HepG2 (cell line): ENCODE results near the gene UQCR11. TPM values are rescaled to one million over a fixed set of nuclear protein-coding genes. Genes with fewer than 3 reads are reported as not detected.

ENCODE experiments used
- FOXA3 ChIP-seq: IDR thresholded peaks from 2 replicates; pipeline ENCODE4 v1.6.1; 2016; ENCODE audit warnings: missing genetic modification reagents, missing compliant biosample characterization
- FOXC1 ChIP-seq: sonication (generic); formaldehyde crosslinking; IDR thresholded peaks from 2 replicates; pipeline ENCODE4 v1.8.0; 2022; ENCODE audit warnings: mild to moderate bottlenecking, missing genetic modification reagents, borderline replicate concordance
- GABPA ChIP-seq, 2 experiments: IDR thresholded peaks; 2 replicates each; pipeline ENCODE4 v1.6.1; 2011 to 2016; ENCODE audit warnings: low read depth in 2 of 2, low read length in 1 of 2, missing biosample characterization in 1 of 2, missing genetic modification characterization in 1 of 2
- HNRNPL ChIP-seq: fragments of 200-400 bp; formaldehyde crosslinking; IDR thresholded peaks from 2 replicates; pipeline ENCODE4 v1.6.1; 2017; ENCODE audit warnings: mild to moderate bottlenecking, low read depth, low read length
- MAFK ChIP-seq, 2 experiments: IDR thresholded peaks in 1 of 2; conservative IDR thresholded peaks in 1 of 2; 2 replicates each; pipeline ENCODE4 v1.6.1; 2011; ENCODE audit warnings: improper control_type of control experiment in 2 of 2, low read length in 2 of 2
- MXI1 ChIP-seq: IDR thresholded peaks from 3 replicates; pipeline ENCODE4 v1.6.1; 2012; ENCODE audit warnings: low read depth, low read length, inconsistent platforms, borderline replicate concordance
- NCOR1 ChIP-seq: fragments of 200-600 bp; sonication (generic); IDR thresholded peaks from 2 replicates; pipeline ENCODE4 v1.7.0; 2017; ENCODE audit warnings: antibody characterized with exemption, low read length, borderline replicate concordance
- RFX5 ChIP-seq: IDR thresholded peaks from 2 replicates; pipeline ENCODE4 v1.6.1; 2011; ENCODE audit warnings: low read depth, low read length, improper control_type of control experiment
- TBP ChIP-seq: sonication (generic); formaldehyde crosslinking; IDR thresholded peaks from 2 replicates; pipeline ENCODE4 v1.5.0; 2020; ENCODE audit warnings: missing genetic modification reagents
- TCF12 ChIP-seq, 2 experiments: fragments of 450-650 bp in 1 of 2; sonication (generic) in 1 of 2; formaldehyde crosslinking in 1 of 2; IDR thresholded peaks; 2 replicates each; pipeline versions ENCODE4 v1.6.1 to v1.8.0; 2017 to 2022; ENCODE audit warnings: antibody characterized with exemption in 1 of 2, mild to moderate bottlenecking in 1 of 2, missing genetic modification reagents in 1 of 2, moderate library complexity in 1 of 2
- ZMYM4 ChIP-seq: sonication (generic); formaldehyde crosslinking; IDR thresholded peaks from 2 replicates; pipeline ENCODE4 v1.8.1; 2023; ENCODE audit warnings: mild to moderate bottlenecking, missing genetic modification reagents
- ZNF224 ChIP-seq: sonication (generic); formaldehyde crosslinking; IDR thresholded peaks from 2 replicates; pipeline ENCODE4 v1.5.0; 2020; ENCODE audit warnings: mild to moderate bottlenecking, missing genetic modification reagents
- ZNF30 ChIP-seq: sonication (generic); formaldehyde crosslinking; IDR thresholded peaks from 2 replicates; pipeline ENCODE4 v1.5.0; 2020; ENCODE audit warnings: mild to moderate bottlenecking, missing genetic modification reagents
- ZNF562 ChIP-seq: sonication (generic); formaldehyde crosslinking; IDR thresholded peaks from 2 replicates; pipeline ENCODE4 v1.8.0; 2022; ENCODE audit warnings: missing genetic modification reagents, borderline replicate concordance
- ZNF644 ChIP-seq: IDR thresholded peaks from 2 replicates; pipeline ENCODE4 v1.6.1; 2016; ENCODE audit warnings: low read depth
- ZNF761 ChIP-seq: sonication (generic); formaldehyde crosslinking; conservative IDR thresholded peaks from 2 replicates; pipeline ENCODE4 v1.4.0; 2020; ENCODE audit warnings: mild to moderate bottlenecking, missing genetic modification reagents
- polyA plus RNA-seq, 8 experiments: library from polyadenylated mRNA; depleted of rRNA in 3 of 8; stranded (reverse) in 7 of 8; unstranded in 1 of 8; fragments of >200 nt; fragmentation: Illumina TruSeq in 4 of 8; extraction: Trizol in 4 of 8; gene quantifications; 2 replicates each; pipeline versions ENCODE4 v1.2.1 to v1.2.3, GENCODE V29; 2011 to 2016; ENCODE audit warnings: low read depth in 4 of 8, missing spikeins in 1 of 8, mixed read lengths in 1 of 8; ENCODE audit not compliant: insufficient read depth in 1 of 8
- total RNA-seq, 5 experiments: library from RNA; depleted of rRNA; stranded (reverse); fragments of >200 nt; fragmentation: Illumina TruSeq; extraction: Trizol; gene quantifications; 2 replicates each; pipeline ENCODE4 v1.2.3, GENCODE V29; 2016; ENCODE audit warnings: low read depth in 1 of 5
- TF ChIP-seq, protein P1 (sequence below): sonication (generic); formaldehyde crosslinking; IDR thresholded peaks from 2 replicates; pipeline ENCODE4 v1.4.0; 2020; ENCODE audit warnings: missing genetic modification reagents, mild to moderate bottlenecking, borderline replicate concordance
- TF ChIP-seq, protein P2 (sequence below): sonication (generic); formaldehyde crosslinking; IDR thresholded peaks from 2 replicates; pipeline ENCODE4 v1.9.0; 2021; ENCODE audit warnings: missing genetic modification reagents, mild to moderate bottlenecking, borderline replicate concordance
- TF ChIP-seq, protein P3 (sequence below): sonication (generic); formaldehyde crosslinking; IDR thresholded peaks from 2 replicates; pipeline ENCODE4 v1.4.0; 2020; ENCODE audit warnings: missing genetic modification reagents, mild to moderate bottlenecking, borderline replicate concordance
- TF ChIP-seq, protein P4 (sequence below): sonication (generic); formaldehyde crosslinking; IDR thresholded peaks from 2 replicates; pipeline ENCODE4 v1.4.0; 2020; ENCODE audit warnings: missing genetic modification reagents

The UQCR11 gene
- total and polyA plus RNA-seq, 2 of the 13 experiments (the other 11 are each of a cell fraction or from before 2014, with no cell fraction given): 125 to 214 TPM

DNA sequence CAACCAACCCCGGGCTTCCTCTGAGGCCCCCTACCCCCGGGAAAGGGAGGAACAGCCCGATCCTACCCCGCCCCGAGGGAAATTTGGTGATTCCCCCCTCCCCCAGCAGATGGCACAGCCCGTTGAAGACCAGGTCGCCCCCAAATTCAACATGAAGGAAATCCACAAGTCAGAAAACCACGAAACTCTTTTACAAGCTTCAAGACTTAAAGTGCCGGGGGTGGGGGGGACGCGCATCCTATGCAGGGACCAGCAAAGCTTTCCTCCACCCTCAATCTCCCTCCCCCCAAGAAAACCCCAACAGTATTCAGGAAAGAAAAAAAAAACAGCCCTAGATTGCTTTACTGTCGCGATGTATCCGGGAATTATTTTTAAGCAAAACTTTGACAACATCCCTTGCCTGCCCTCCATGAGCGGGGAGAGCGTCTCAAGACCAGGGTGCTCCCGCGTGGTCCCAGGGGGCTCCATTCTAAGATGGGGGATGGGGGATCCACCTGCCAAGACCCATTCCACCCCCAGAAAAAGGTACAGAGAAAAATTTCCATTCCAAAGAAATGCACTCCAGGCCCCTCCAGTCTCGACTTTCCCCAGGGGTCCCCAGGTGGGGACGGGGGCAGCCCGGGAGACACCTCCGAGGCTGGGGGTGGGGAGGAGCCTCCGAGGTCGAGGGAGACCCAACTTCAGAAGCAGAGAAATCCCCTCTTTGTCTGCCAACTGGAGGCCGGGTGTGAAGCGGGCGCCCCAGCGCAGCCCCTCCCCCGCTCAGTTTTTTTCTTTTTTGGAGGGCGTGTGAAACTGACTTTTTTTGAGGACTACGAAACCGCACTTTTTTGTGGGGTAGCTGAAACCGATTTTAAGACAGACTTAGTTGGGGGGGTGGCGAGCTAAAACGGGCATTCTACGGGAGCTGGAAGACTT lies 45.6 kb upstream of the UQCR11 start (continued):
- TF ChIP-seq, protein P1, sequence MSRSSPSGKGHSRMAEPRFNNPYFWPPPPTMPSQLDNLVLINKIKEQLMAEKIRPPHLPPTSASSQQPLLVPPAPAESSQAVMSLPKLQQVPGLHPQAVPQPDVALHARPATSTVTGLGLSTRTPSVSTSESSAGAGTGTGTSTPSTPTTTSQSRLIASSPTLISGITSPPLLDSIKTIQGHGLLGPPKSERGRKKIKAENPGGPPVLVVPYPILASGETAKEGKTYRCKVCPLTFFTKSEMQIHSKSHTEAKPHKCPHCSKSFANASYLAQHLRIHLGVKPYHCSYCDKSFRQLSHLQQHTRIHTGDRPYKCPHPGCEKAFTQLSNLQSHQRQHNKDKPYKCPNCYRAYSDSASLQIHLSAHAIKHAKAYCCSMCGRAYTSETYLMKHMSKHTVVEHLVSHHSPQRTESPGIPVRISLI: peak; percentile 75
- TF ChIP-seq FOXC1 (CRISPR knock-in tag) (no peak), TCF12 (IDR thresholded peaks at IDR 0.05) (no peak), TCF12 (CRISPR knock-in tag; IDR thresholded peaks at IDR 0.05) (no peak), NCOR1 (no peak), HNRNPL (0 out of 2 replicates have a peak, but pooled peaks have one; percentile 30), ZNF644 (CRISPR knock-in tag) (no peak), ZNF562 (CRISPR knock-in tag) (no peak), ZMYM4 (no peak), MXI1 (no peak), ZNF761 (CRISPR knock-in tag) (no peak), GABPA (IDR thresholded peaks at IDR 0.05; ENCODE audit: low read depth, low read length) (no peak), GABPA (CRISPR knock-in tag; IDR thresholded peaks at IDR 0.05; ENCODE audit: low read depth) (no peak), MAFK (conservative IDR thresholded peaks at IDR 0.05 in 1 of 2, IDR thresholded peaks at IDR 0.05 in 1 of 2; ENCODE audit: low read length in 2 of 2) (no peak), FOXA3 (CRISPR knock-in tag) (no peak), TBP (no peak), ZNF224 (CRISPR knock-in tag) (no peak), ZNF30 (CRISPR knock-in tag) (no peak), RFX5 (no peak)
- TF ChIP-seq, protein P2, sequence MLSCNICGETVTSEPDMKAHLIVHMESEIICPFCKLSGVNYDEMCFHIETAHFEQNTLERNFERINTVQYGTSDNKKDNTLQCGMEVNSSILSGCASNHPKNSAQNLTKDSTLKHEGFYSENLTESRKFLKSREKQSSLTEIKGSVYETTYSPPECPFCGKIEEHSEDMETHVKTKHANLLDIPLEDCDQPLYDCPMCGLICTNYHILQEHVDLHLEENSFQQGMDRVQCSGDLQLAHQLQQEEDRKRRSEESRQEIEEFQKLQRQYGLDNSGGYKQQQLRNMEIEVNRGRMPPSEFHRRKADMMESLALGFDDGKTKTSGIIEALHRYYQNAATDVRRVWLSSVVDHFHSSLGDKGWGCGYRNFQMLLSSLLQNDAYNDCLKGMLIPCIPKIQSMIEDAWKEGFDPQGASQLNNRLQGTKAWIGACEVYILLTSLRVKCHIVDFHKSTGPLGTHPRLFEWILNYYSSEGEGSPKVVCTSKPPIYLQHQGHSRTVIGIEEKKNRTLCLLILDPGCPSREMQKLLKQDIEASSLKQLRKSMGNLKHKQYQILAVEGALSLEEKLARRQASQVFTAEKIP (CRISPR knock-in tag): no peak
- TF ChIP-seq, protein P3, sequence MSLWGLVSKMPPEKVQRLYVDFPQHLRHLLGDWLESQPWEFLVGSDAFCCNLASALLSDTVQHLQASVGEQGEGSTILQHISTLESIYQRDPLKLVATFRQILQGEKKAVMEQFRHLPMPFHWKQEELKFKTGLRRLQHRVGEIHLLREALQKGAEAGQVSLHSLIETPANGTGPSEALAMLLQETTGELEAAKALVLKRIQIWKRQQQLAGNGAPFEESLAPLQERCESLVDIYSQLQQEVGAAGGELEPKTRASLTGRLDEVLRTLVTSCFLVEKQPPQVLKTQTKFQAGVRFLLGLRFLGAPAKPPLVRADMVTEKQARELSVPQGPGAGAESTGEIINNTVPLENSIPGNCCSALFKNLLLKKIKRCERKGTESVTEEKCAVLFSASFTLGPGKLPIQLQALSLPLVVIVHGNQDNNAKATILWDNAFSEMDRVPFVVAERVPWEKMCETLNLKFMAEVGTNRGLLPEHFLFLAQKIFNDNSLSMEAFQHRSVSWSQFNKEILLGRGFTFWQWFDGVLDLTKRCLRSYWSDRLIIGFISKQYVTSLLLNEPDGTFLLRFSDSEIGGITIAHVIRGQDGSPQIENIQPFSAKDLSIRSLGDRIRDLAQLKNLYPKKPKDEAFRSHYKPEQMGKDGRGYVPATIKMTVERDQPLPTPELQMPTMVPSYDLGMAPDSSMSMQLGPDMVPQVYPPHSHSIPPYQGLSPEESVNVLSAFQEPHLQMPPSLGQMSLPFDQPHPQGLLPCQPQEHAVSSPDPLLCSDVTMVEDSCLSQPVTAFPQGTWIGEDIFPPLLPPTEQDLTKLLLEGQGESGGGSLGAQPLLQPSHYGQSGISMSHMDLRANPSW: no peak
- TF ChIP-seq, protein P4, sequence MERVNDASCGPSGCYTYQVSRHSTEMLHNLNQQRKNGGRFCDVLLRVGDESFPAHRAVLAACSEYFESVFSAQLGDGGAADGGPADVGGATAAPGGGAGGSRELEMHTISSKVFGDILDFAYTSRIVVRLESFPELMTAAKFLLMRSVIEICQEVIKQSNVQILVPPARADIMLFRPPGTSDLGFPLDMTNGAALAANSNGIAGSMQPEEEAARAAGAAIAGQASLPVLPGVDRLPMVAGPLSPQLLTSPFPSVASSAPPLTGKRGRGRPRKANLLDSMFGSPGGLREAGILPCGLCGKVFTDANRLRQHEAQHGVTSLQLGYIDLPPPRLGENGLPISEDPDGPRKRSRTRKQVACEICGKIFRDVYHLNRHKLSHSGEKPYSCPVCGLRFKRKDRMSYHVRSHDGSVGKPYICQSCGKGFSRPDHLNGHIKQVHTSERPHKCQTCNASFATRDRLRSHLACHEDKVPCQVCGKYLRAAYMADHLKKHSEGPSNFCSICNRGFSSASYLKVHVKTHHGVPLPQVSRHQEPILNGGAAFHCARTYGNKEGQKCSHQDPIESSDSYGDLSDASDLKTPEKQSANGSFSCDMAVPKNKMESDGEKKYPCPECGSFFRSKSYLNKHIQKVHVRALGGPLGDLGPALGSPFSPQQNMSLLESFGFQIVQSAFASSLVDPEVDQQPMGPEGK (CRISPR knock-in tag): 0 out of 2 replicates have a peak, but pooled peaks have one; percentile 7
